Stromal cell of bone marrow (primary cell): Measurements from ENCODE around the gene G6PC1.
"Not testable (repeated sequence)": the region's sequence is repeated elsewhere in the genome, so short reads cannot be mapped to it uniquely, and the experiment has no call there.

Source experiments
- DNase-seq: peaks from one replicate; pipeline ENCODE4 v3.0.0-alpha.2; 2012; ENCODE audit warnings: low read depth

The G6PC1 gene

DNA sequence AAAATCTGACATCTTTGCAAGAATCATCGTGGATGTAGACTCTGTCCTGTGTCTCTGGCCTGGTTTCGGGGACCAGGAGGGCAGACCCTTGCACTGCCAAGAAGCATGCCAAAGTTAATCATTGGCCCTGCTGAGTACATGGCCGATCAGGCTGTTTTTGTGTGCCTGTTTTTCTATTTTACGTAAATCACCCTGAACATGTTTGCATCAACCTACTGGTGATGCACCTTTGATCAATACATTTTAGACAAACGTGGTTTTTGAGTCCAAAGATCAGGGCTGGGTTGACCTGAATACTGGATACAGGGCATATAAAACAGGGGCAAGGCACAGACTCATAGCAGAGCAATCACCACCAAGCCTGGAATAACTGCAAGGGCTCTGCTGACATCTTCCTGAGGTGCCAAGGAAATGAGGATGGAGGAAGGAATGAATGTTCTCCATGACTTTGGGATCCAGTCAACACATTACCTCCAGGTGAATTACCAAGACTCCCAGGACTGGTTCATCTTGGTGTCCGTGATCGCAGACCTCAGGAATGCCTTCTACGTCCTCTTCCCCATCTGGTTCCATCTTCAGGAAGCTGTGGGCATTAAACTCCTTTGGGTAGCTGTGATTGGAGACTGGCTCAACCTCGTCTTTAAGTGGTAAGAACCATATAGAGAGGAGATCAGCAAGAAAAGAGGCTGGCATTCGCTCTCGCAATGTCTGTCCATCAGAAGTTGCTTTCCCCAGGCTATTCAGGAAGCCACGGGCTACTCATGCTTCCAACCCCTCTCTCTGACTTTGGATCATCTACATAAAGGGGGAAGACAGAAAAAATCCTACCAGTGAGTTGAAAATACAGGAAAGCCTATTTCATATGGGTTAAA, at the start of gene G6PC1:
TSS of gene G6PC1 (plus strand) at position 340 of the 872 bp plus-strand sequence. CDS start at position 418, 78 bp downstream.
- DNase-seq = no peak

DNA sequence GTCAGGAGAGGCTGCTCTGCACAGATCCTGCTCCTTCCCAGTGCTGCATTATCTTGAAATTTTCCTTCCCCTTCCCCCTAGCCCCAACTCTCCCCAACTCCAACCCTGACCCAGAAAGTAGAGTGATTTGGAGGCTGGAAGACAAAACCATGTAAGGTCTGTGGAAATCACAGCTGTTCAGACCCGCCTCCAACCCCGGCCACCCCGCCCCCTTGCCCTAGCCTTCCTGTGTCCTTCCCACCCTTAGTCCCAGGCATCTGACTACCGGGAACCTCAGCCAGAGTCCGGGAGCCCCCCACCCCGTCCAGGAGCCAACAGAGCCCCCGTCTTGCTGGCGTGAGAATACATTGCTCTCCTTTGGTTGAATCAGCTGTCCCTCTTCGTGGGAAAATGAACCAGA, 49.6 kb upstream of the G6PC1 start, which contains the start of gene AOC3:
TSS of gene AOC3 (plus strand) at position 246 of the 400 bp plus-strand sequence. CDS start at position 391, 145 bp downstream.
- no peak for DNase-seq

DNA sequence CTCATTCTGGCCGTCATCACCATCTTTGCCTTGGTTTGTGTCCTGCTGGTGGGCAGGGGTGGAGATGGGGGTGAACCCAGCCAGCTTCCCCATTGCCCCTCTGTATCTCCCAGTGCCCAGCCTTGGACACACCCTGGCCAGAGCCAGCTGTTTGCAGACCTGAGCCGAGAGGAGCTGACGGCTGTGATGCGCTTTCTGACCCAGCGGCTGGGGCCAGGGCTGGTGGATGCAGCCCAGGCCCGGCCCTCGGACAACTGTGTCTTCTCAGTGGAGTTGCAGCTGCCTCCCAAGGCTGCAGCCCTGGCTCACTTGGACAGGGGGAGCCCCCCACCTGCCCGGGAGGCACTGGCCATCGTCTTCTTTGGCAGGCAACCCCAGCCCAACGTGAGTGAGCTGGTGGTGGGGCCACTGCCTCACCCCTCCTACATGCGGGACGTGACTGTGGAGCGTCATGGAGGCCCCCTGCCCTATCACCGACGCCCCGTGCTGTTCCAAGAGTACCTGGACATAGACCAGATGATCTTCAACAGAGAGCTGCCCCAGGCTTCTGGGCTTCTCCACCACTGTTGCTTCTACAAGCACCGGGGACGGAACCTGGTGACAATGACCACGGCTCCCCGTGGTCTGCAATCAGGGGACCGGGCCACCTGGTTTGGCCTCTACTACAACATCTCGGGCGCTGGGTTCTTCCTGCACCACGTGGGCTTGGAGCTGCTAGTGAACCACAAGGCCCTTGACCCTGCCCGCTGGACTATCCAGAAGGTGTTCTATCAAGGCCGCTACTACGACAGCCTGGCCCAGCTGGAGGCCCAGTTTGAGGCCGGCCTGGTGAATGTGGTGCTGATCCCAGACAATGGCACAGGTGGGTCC, 49.0 kb upstream of the G6PC1 start:
- DNase-seq = not testable (repeated sequence)

DNA sequence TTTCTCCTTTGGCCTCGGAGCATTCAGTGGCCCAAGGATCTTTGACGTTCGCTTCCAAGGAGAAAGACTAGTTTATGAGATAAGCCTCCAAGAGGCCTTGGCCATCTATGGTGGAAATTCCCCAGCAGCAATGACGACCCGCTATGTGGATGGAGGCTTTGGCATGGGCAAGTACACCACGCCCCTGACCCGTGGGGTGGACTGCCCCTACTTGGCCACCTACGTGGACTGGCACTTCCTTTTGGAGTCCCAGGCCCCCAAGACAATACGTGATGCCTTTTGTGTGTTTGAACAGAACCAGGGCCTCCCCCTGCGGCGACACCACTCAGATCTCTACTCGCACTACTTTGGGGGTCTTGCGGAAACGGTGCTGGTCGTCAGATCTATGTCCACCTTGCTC, 48.2 kb upstream of the G6PC1 start:
- DNase-seq = no peak

DNA sequence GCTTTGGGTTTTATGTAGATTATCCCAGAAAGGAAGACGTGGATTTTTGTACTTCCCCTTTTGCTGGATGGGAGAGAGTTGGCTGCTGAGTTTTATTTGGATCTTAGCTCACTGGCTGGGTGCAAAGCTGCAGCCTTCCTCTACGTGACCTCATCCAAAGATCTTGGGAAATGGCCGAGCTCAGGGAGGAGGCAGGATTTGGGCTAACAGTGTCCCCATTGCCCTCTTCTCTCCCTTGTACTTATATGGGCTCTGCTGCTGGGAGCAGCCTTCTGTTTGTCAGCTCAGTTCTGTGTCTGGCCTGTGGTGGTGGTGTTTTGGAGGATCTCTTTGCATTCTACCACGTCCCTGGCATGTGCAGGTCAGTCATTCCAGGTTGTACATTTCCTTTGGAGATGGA, 47.6 kb upstream of the G6PC1 start:
- DNase-seq = no peak

DNA sequence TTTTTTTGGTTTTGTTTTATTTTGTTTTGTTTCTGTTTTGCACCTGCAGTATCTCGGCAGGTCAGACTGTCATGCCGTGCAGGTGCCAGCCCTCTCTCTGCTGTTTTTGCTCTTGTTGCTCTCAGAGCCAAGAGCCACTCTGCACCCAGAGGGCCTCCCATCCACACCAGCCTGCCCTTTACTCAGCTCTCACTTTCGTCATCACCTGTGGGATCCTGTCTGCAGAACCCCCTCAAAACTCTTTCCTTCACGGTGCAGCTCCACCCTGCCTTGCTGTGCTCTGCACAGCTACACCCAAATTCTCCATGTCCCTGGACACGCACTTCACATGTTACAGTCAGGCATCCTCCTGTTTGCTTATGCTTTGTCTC, 47.0 kb upstream of the G6PC1 start:
- DNase-seq = no peak

DNA sequence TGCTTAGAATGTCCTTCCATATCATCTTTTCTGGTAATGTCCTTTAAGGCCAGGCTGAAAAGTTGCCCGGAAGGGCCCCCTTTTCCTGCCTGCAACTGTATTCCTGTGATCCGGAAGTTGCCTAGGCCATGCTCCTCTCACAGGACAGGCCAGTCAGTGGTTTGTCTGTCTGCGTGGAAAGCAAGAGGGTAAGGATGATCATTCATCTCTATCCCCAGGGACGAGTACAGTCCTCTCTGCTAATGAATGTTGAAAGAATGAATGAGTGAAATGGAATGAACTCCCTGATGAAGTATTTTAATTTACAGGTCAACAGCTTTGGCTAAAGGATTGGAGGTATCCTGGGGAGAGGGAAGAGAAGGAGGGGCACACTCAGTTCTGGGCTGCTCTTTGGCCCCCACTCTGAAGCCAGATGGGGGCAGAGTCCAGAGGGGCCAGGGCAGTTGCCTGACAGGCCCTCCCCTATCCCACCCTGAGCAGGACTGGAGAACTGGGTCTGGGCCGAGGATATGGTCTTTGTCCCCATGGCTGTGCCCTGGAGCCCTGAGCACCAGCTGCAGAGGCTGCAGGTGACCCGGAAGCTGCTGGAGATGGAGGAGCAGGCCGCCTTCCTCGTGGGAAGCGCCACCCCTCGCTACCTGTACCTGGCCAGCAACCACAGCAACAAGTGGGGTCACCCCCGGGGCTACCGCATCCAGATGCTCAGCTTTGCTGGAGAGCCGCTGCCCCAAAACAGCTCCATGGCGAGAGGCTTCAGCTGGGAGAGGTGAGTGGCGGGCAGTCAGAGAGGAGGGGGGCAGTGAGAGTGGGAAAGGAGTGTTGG, 46.4 kb upstream of the G6PC1 start:
- DNase-seq = no peak

DNA sequence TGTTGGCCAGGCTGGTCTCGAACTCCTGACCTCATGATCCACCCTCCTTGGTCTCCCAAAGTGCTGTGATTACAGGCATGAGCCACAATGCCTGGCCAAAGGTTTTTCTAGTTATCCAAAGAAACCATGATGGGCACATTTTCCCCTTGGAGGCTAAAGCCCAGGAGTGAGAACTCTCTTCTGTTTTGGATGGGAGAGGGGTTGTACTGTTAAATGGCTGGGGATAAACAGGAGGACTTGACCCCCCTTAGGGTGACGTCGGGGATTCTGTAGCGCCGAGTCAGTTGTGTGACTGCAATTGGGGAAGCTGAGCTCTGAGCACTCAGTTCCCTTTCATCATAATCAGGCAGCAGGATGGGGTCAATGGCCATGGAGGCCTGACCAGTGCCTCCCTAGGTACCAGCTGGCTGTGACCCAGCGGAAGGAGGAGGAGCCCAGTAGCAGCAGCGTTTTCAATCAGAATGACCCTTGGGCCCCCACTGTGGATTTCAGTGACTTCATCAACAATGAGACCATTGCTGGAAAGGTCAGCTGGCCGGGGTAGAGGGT, 45.5 kb upstream of the G6PC1 start:
- DNase-seq = no peak

DNA sequence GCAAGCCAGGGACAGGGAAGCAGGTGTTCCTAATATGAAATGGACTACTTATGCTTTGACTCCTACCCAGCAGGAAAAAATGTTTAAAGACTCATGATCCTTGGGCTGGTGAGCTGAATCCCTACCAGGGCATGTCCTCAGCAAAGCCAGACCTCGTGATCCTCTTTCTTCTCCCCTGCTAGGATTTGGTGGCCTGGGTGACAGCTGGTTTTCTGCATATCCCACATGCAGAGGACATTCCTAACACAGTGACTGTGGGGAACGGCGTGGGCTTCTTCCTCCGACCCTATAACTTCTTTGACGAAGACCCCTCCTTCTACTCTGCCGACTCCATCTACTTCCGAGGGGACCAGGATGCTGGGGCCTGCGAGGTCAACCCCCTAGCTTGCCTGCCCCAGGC, 44.5 kb upstream of the G6PC1 start:
- DNase-seq = not testable (repeated sequence)

DNA sequence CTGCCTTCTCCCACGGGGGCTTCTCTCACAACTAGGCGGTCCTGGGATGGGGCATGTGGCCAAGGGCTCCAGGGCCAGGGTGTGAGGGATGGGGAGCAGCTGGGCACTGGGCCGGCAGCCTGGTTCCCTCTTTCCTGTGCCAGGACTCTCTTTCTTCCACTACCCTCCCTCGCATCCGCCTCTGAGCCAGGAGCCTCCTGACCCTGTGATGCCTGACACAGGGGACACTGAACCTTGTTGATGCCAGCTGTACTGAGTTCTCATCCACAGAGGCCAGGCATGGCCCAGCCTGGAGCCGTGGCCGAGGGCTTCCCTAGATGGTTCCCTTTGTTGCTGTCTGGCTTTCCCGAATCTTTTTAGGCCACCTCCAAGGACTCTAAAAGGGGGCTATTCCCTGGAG, 44.1 kb upstream of the G6PC1 start:
- not testable (repeated sequence) for DNase-seq

DNA sequence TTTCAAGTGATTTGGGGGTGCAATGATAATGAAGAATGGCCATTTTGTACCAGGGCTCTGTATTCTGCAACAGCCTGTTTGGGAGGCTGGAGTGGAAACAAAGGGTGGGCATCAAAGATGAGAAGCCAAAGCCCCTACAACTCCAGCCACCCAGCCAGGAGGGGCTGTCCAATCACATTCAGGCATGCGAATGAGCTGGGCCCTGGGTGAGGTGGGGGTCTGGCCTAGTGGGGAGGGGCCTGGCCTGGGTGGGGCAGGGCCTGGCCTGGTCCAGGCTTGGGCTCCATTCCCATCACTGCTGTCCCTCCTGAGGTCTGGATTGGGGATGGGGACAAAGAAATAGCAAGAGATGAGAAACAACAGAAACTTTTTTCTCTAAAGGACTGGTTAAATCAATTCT, 43.2 kb upstream of the G6PC1 start:
- no peak for DNase-seq

DNA sequence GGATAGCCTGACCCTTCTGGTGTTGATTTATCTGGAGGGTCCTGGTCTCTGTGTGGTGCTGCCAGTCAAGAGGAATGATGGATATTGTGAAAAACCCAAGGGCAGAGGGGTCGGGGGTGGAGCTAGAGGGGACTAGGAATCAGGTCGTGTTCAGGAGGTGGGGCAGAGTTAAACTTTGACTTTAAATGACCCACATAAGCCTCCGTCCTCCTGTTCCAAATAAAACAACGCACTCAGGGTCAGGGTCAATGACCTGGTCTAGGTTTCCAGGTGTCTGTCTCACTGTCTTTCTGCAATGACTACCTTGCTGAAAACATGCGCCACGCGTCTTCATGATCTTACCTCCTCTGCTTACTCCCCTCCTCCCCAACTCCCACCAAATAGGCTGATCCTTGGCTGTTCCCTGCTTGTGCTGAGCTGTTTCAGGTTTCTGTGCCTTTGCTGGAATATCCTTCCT, 34.9 kb upstream of the G6PC1 start:
- no peak for DNase-seq

DNA sequence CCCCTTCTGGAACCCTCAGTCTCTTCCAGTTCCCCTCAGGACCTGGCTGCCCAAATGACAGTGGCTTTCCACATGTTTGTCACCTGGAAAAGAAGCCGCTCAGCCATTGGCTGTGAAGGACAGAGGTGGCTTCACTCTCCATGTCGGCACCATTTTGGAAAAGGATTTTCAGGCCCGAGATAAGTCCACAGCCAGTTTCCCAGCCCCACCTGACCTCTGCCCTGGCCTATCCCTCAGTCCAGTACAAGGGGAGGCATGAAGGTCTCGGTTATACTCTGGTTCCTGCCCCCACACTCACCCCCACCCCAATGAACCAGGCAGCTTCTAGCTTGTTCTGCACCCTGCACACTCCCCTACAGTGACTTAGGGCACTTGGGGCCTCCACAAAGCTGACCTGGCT, 34.4 kb upstream of the G6PC1 start:
- DNase-seq = no peak

DNA sequence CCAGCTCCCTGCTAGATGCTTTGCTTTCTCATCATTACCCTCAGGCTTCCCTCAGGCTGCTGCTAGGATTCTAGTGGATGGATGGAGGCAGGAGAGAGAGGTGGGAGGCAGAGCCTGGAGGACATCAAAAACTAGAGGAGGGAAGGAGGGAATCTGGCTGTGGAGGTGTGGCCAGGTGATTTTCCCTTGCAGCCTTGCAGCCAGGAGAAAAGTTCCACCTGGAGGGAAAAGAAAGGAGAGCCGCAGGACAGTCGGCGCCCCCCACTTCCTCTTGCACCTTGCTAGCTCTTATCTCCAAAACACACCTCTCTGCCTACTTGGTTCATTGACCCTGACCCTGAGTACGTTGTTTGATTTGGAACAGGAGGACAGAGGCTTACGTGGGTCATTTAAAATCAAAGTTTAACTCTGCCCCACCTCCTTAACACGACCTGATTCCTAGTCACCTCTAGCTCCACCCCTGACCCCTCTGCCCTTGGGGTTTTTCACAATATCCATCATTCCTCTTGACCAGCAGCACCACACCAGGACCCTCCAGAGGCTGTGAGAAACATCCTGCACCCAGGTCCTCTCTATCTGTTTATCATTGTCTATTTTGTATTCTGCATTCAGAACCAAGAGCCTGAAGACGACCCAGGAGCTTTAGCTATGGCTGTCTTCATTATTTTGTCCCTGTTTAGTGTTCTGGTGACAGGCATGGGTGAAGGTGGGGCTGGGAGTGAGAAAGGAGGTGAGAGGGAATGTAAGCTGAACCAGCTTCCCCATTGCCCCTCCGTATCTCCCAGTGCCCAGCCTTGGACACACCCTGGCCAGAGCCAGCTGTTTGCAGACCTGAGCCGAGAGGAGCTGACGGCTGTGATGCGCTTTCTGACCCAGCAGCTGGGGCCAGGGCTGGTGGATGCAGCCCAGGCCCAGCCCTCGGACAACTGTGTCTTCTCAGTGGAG, 33.7 kb upstream of the G6PC1 start:
- no peak for DNase-seq

DNA sequence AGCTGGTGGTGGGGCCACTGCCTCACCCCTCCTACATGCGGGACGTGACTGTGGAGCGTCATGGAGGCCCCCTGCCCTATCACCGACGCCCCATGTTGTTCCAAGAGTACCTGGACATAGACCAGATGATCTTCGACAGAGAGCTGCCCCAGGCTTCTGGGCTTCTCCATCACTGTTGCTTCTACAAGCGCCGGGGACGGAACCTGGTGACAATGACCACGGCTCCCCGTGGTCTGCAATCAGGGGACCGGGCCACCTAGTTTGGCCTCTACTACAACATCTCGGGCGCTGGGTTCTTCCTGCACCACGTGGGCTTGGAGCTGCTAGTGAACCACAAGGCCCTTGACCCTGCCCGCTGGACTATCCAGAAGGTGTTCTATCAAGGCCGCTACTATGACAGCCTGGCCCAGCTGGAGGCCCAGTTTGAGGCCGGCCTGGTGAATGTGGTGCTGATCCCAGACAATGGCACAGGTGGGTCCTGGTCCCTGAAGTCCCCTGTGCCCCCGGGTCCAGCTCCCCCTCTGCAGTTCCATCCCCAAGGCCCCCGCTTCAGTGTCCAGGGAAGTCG, 32.8 kb upstream of the G6PC1 start:
- not testable (repeated sequence) for DNase-seq

DNA sequence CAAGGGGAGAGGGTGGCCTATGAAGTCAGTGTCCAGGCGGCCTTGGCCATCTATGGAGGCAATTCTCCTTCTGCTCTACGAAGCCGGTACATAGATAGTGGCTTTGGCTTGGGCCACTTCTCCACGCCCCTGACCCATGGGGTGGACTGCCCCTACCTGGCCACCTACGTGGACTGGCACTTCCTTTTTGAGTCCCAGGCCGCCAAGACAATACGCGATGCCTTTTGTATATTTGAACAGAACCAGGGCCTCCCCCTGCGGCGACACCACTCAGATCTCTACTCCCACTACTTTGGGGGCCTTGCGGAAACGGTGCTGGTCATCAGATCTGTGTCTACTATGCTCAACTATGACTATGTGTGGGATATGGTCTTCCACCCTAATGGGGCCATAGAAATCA, 32.3 kb upstream of the G6PC1 start:
- DNase-seq = no peak

DNA sequence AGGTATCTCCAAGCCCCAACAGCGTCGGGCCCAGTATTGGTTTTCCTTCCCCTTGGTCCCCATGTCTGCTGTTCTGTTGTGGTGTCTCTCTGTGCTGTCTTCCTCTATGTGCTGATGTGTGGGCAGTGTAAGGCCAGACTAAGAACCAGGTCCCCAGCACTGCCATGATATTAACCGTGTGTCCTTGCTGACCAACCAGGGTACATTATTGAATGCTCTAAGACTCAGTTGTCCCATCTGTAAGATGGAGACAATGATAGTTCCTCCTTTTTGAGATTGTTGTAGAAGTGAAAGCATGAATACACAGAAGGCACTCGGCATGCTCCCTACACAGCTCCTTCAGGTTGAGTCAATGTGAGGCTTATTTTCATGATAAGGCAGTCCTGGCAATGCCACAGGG, 29.0 kb upstream of the G6PC1 start:
- no peak for DNase-seq

DNA sequence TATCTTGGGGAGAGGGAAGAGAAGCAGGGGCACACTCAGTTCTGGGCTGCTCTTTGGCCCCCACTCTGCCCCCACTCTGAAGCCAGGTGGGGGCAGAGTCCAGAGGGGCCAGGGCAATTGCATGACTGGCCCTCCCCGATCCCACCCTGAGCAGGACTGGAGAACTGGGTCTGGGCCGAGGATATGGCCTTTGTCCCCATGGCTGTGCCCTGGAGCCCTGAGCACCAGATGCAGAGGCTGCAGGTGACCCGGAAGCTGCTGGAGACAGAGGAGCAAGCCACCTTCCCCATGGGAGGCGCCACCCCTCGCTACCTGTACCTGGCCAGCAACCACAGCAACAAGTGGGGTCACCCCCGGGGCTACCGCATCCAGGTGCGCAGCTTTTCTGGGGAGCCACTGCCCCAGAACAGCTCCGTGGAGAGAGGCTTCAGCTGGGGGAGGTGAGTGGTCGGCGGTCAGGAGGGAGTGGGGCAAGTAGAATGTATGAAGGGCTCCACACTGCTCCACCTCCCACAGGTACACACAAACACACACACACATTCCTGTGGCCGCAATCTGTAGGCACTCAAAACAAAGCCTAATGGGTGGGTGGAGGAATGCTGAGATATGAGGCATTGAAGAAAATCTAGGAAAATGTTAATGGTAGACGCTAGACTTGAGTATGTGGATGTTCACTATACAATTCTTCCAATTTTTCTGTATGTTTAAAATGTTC, 28.2 kb upstream of the G6PC1 start:
- DNase-seq = no peak

DNA sequence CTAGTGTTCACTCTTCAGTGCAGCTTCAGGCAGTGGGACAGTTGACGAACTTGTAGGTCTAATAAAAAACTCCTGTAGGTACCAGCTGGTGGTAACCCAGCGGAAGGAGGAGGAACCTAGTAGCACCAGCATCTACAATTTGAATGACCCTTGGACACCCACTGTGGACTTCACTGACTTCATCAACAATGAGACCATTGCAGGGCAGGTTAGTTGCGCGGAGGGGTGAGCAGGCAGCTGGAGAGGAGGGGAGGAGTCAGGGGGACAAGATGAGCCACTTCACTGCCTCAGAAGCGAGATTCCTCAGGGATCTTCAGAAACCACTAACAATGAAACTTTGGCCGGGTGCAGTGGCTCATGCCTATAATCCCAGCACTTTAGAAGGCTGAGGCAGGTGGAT, 27.3 kb upstream of the G6PC1 start:
- no peak for DNase-seq
